GM19438 (cell line): Measurements from ENCODE around the gene HIVEP3.

ENCODE experiments used
- ATAC-seq: cut with Tn5 transposase; IDR thresholded peaks from one replicate; pipeline ENCODE4 v1.9.1; 2021; ENCODE audit warnings: low read depth; ENCODE audit not compliant: unreplicated experiment

Gene HIVEP3

GRCh38 chr1:41642922-41643821 is 275.6 kb downstream of the HIVEP3 start:
- no peak for ATAC-seq

- ATAC-seq, result no peak
Observed at GRCh38 chr1:41641941-41642527, 276.7 kb downstream of the HIVEP3 start.

- ATAC-seq, result no peak
Observed at GRCh38 chr1:41641475-41641814, 277.3 kb downstream of the HIVEP3 start.

GRCh38 chr1:41640756-41641474 is 277.8 kb downstream of the HIVEP3 start:
- no peak for ATAC-seq

- no peak for ATAC-seq
Observed at GRCh38 chr1:41640141-41640751, 278.5 kb downstream of the HIVEP3 start.

- ATAC-seq, result no peak
Observed at GRCh38 chr1:41639332-41639936, 279.3 kb downstream of the HIVEP3 start.

GRCh38 chr1:41638086-41639024 is 280.4 kb downstream of the HIVEP3 start:
- no peak for ATAC-seq

- ATAC-seq, result no peak
Observed at GRCh38 chr1:41637367-41637766, 281.4 kb downstream of the HIVEP3 start.

GRCh38 chr1:41633764-41634163 is 285.0 kb downstream of the HIVEP3 start:
- no peak for ATAC-seq

GRCh38 chr1:41632781-41633575 is 285.7 kb downstream of the HIVEP3 start:
- ATAC-seq, result no peak

- ATAC-seq, result no peak
Observed at GRCh38 chr1:41631971-41632370, 286.8 kb downstream of the HIVEP3 start.

GRCh38 chr1:41631154-41631553 is 287.6 kb downstream of the HIVEP3 start:
- no peak for ATAC-seq

- no peak for ATAC-seq
Observed at GRCh38 chr1:41629571-41629970, 289.2 kb downstream of the HIVEP3 start.

- ATAC-seq, result no peak
Observed at GRCh38 chr1:41629141-41629540, 289.6 kb downstream of the HIVEP3 start.

- ATAC-seq, result no peak
Observed at GRCh38 chr1:41627491-41628280, 291.0 kb downstream of the HIVEP3 start.

- no peak for ATAC-seq
Observed at GRCh38 chr1:41626616-41627375, 291.9 kb downstream of the HIVEP3 start.

GRCh38 chr1:41626146-41626545 is 292.6 kb downstream of the HIVEP3 start:
- ATAC-seq, result no peak
